Measurements from ENCODE around the gene NTM.

Gene NTM

GRCh38 chr11:132112846-132113245 lies 742.4 kb downstream of the NTM start:
- Histone ChIP-seq H3K36me3 (ENCODE audit: control insufficient read depth, insufficient read depth, low read length) (no peaks in the 10 kb centered on the region), H3K9me3 (ENCODE audit: control insufficient read depth, low read length) (no peaks in the 10 kb centered on the region), H3K4me3 (ENCODE audit: extremely low read depth, insufficient read depth, low read length, poor library complexity, severe bottlenecking) (no peak overlapping the region), H3K4me1 (ENCODE audit: control insufficient read depth, insufficient read depth, low read length, poor library complexity, severe bottlenecking) (peaks cover 9% of the 10 kb centered on the region), H3K27ac (ENCODE audit: low read depth, low read length, severe bottlenecking) (no peak overlapping the region)
- 73 to 82% methylated on average over 3 to 5 of the region's 6 CpGs for WGBS, 2 experiments (ENCODE audit: insufficient coverage in 2 of 2)

GRCh38 chr11:132114185-132114584 lies 743.8 kb downstream of the NTM start:
- Histone ChIP-seq H3K36me3 (ENCODE audit: control insufficient read depth, insufficient read depth, low read length) (no peaks in the 10 kb centered on the region), H3K9me3 (ENCODE audit: control insufficient read depth, low read length) (no peaks in the 10 kb centered on the region), H3K27ac (ENCODE audit: low read depth, low read length, severe bottlenecking) (no peak overlapping the region), H3K4me1 (ENCODE audit: control insufficient read depth, insufficient read depth, low read length, poor library complexity, severe bottlenecking) (peaks cover 9% of the 10 kb centered on the region), H3K4me3 (ENCODE audit: extremely low read depth, insufficient read depth, low read length, poor library complexity, severe bottlenecking) (no peak overlapping the region)
- 8 to 50% methylated on average over 1 to 2 of the region's 3 CpGs for WGBS, 2 experiments (ENCODE audit: insufficient coverage in 2 of 2)

- 80% methylated on average over 1 of the region's 3 CpGs; no CpG with 5 or more reads in 1 of the 2 experiments for WGBS, 2 experiments (ENCODE audit: insufficient coverage in 2 of 2)
- peaks cover 9% of the 10 kb centered on the region for H3K4me1 ChIP-seq (ENCODE audit: control insufficient read depth, insufficient read depth, low read length, poor library complexity, severe bottlenecking)
- no peak overlapping the region for H3K27ac ChIP-seq (ENCODE audit: low read depth, low read length, severe bottlenecking)
Measured at GRCh38 chr11:132114743-132115142, 744.3 kb downstream of the NTM start.

GRCh38 chr11:132115454-132115853 lies 745.0 kb downstream of the NTM start:
- Histone ChIP-seq H3K36me3 (ENCODE audit: control insufficient read depth, insufficient read depth, low read length) (no peaks in the 10 kb centered on the region), H3K4me1 (ENCODE audit: control insufficient read depth, insufficient read depth, low read length, poor library complexity, severe bottlenecking) (peaks cover 9% of the 10 kb centered on the region)
- WGBS, 2 experiments (ENCODE audit: insufficient coverage in 2 of 2): 87 to 89% methylated on average over 4 of the region's 5 CpGs

More at GRCh38 chr11:132114743-132115142, 744.3 kb downstream of the NTM start:
- Histone ChIP-seq H3K4me3 (ENCODE audit: extremely low read depth, insufficient read depth, low read length, poor library complexity, severe bottlenecking) (no peak overlapping the region), H3K9me3 (ENCODE audit: control insufficient read depth, low read length) (no peaks in the 10 kb centered on the region), H3K36me3 (ENCODE audit: control insufficient read depth, insufficient read depth, low read length) (no peaks in the 10 kb centered on the region)

GRCh38 chr11:132116516-132116915 lies 746.1 kb downstream of the NTM start:
- WGBS, 2 experiments (ENCODE audit: insufficient coverage in 2 of 2): no CpG with 5 or more reads among the region's 3 CpGs
- no peaks in the 10 kb centered on the region for H3K9me3 ChIP-seq (ENCODE audit: control insufficient read depth, low read length)
- H3K4me3 ChIP-seq (ENCODE audit: extremely low read depth, insufficient read depth, low read length, poor library complexity, severe bottlenecking): no peak overlapping the region
- no peak overlapping the region for H3K27ac ChIP-seq (ENCODE audit: low read depth, low read length, severe bottlenecking)
- H3K36me3 ChIP-seq (ENCODE audit: control insufficient read depth, insufficient read depth, low read length): no peaks in the 10 kb centered on the region
- H3K4me1 ChIP-seq (ENCODE audit: control insufficient read depth, insufficient read depth, low read length, poor library complexity, severe bottlenecking): peaks cover 6% of the 10 kb centered on the region

More at GRCh38 chr11:132115454-132115853, 745.0 kb downstream of the NTM start:
- H3K9me3 ChIP-seq (ENCODE audit: control insufficient read depth, low read length): no peaks in the 10 kb centered on the region
- no peak overlapping the region for H3K27ac ChIP-seq (ENCODE audit: low read depth, low read length, severe bottlenecking)
- no peak overlapping the region for H3K4me3 ChIP-seq (ENCODE audit: extremely low read depth, insufficient read depth, low read length, poor library complexity, severe bottlenecking)

GRCh38 chr11:132118661-132119060 lies 748.2 kb downstream of the NTM start:
- 94 to 100% methylated on average over 5 to 6 of the region's 6 CpGs for WGBS, 2 experiments (ENCODE audit: insufficient coverage in 2 of 2)
- H3K9me3 ChIP-seq (ENCODE audit: control insufficient read depth, low read length): no peaks in the 10 kb centered on the region
- H3K27ac ChIP-seq (ENCODE audit: low read depth, low read length, severe bottlenecking): no peak overlapping the region
- H3K4me1 ChIP-seq (ENCODE audit: control insufficient read depth, insufficient read depth, low read length, poor library complexity, severe bottlenecking): no peaks in the 10 kb centered on the region
- no peak overlapping the region for H3K4me3 ChIP-seq (ENCODE audit: extremely low read depth, insufficient read depth, low read length, poor library complexity, severe bottlenecking)
- H3K36me3 ChIP-seq (ENCODE audit: control insufficient read depth, insufficient read depth, low read length): no peaks in the 10 kb centered on the region

GRCh38 chr11:132119573-132119972 lies 749.2 kb downstream of the NTM start:
- H3K4me3 ChIP-seq (ENCODE audit: extremely low read depth, insufficient read depth, low read length, poor library complexity, severe bottlenecking): no peak overlapping the region

GRCh38 chr11:132122735-132123134 lies 752.3 kb downstream of the NTM start:
- Histone ChIP-seq H3K4me1 (ENCODE audit: control insufficient read depth, insufficient read depth, low read length, poor library complexity, severe bottlenecking) (peaks cover 12% of the 10 kb centered on the region), H3K4me3 (ENCODE audit: extremely low read depth, insufficient read depth, low read length, poor library complexity, severe bottlenecking) (no peak overlapping the region), H3K27ac (ENCODE audit: low read depth, low read length, severe bottlenecking) (no peak overlapping the region), H3K9me3 (ENCODE audit: control insufficient read depth, low read length) (no peaks in the 10 kb centered on the region), H3K36me3 (ENCODE audit: control insufficient read depth, insufficient read depth, low read length) (no peaks in the 10 kb centered on the region)
- 83 to 86% methylated on average over 3 of the region's 4 CpGs for WGBS, 2 experiments (ENCODE audit: insufficient coverage in 2 of 2)

More at GRCh38 chr11:132119573-132119972, 749.2 kb downstream of the NTM start:
- Histone ChIP-seq H3K4me1 (ENCODE audit: control insufficient read depth, insufficient read depth, low read length, poor library complexity, severe bottlenecking) (no peaks in the 10 kb centered on the region), H3K36me3 (ENCODE audit: control insufficient read depth, insufficient read depth, low read length) (no peaks in the 10 kb centered on the region), H3K27ac (ENCODE audit: low read depth, low read length, severe bottlenecking) (no peak overlapping the region), H3K9me3 (ENCODE audit: control insufficient read depth, low read length) (no peaks in the 10 kb centered on the region)
- WGBS, 2 experiments (ENCODE audit: insufficient coverage in 2 of 2): 93 to 100% methylated on average over 4 of the region's 4 CpGs

GRCh38 chr11:132123449-132123848 lies 753.0 kb downstream of the NTM start:
- H3K9me3 ChIP-seq (ENCODE audit: control insufficient read depth, low read length): no peaks in the 10 kb centered on the region
- no peak overlapping the region for H3K4me3 ChIP-seq (ENCODE audit: extremely low read depth, insufficient read depth, low read length, poor library complexity, severe bottlenecking)
- H3K4me1 ChIP-seq (ENCODE audit: control insufficient read depth, insufficient read depth, low read length, poor library complexity, severe bottlenecking): peaks cover 12% of the 10 kb centered on the region
- no peaks in the 10 kb centered on the region for H3K36me3 ChIP-seq (ENCODE audit: control insufficient read depth, insufficient read depth, low read length)
- 72 to 73% methylated on average over 9 to 10 of the region's 10 CpGs for WGBS, 2 experiments (ENCODE audit: insufficient coverage in 2 of 2)
- no peak overlapping the region for H3K27ac ChIP-seq (ENCODE audit: low read depth, low read length, severe bottlenecking)

GRCh38 chr11:132123854-132124835 lies 753.7 kb downstream of the NTM start:
- Histone ChIP-seq H3K36me3 (ENCODE audit: control insufficient read depth, insufficient read depth, low read length) (no peaks in the 10 kb centered on the region), H3K9me3 (ENCODE audit: control insufficient read depth, low read length) (no peaks in the 10 kb centered on the region), H3K27ac (ENCODE audit: low read depth, low read length, severe bottlenecking) (no peak overlapping the region), H3K4me1 (ENCODE audit: control insufficient read depth, insufficient read depth, low read length, poor library complexity, severe bottlenecking) (peaks cover 12% of the 10 kb centered on the region), H3K4me3 (ENCODE audit: extremely low read depth, insufficient read depth, low read length, poor library complexity, severe bottlenecking) (no peak overlapping the region)
- WGBS, 2 experiments (ENCODE audit: insufficient coverage in 2 of 2): 82 to 87% methylated on average over 11 to 20 of the region's 21 CpGs
